GM12892 (cell line): ENCODE measurements around the gene RIC1.

Source experiments
- DNase-seq: peaks from one replicate; pipeline ENCODE4 v3.0.0; 2011; ENCODE audit not compliant: insufficient read length
- FAIRE-seq: peaks from 2 replicates; lab custom pipeline; 2011; peaks lifted over from hg19 to GRCh38; lab: Jason Lieb, UNC
- POLR2A ChIP-seq: IDR thresholded peaks from 2 replicates; pipeline ENCODE4 v1.6.1; 2011; ENCODE audit warnings: low read depth, low read length, control low read depth
- POLR2AphosphoS5 ChIP-seq: IDR thresholded peaks from 2 replicates; pipeline ENCODE4 v1.6.1; 2011; ENCODE audit warnings: low read depth, low read length, control low read depth
- TAF1 ChIP-seq: IDR thresholded peaks from 2 replicates; pipeline ENCODE4 v1.6.1; 2011; ENCODE audit warnings: low read depth, mild to moderate bottlenecking, control low read depth, low read length, borderline replicate concordance

The RIC1 gene

DNA sequence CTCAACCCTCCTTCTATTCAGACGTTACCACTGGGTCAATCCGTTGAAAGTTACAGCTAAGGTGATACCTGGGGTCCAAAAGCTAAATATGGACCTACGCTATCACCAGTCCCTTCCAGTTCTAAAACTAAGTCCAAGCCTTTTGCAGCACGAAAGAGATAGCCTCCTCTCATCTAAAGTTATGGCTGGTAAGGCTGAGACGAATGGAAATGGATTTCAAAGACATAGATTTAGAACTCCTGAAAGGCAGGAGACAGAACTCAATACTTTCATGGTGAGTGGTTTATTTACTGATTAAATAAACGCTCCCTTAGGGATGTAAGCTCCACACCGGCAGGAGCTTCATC, 751 bp upstream of the RIC1 start:
- no peak for DNase-seq
- TF ChIP-seq POLR2A (0 out of 2 replicates have a peak, but pooled peaks have one; percentile 10), TAF1 (no peak), POLR2AphosphoS5 (no peak)
- FAIRE-seq, result no peak

DNA sequence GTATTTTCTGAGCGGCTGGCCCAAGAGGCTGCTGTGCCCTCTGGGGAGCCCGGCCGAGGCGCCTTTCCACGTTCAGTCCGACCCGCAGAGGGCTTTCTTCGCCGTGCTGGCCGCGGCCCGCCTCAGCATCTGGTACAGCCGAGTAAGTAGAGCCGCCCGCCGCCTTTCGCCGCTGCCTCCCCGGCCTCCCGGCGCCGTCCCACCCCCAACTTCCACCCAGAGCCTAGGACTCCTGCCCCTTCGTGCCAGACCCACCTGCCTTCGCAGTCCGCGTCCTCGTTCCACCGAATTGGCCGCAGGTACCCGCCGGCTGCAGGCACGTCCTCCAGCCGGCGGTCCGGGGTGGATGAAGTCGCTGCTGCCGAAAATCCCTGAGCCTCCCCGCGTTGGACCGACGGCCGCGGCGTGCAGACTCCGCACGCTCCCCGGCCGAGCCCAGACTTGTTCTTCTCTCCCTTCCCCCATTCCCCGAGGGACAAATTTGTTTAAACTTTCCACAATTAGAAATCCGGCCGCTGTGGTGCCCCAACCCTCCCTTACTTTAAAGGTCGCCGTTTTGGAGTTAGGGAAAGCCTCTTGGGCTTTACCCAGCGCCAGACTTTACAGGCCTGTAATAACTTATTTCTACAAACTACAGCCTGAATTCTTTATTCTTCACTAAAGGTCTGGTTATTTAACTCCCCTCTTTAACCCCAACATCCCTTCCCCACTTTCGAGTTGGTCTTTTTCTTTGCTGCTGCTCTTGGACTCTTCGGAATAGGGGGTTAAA, 589 bp downstream of the RIC1 start:
- DNase-seq, result peak; percentile 25
- TF ChIP-seq TAF1 (no peak), POLR2A (no peak), POLR2AphosphoS5 (no peak; the same call in 1 of the 2 replicates)
- FAIRE-seq, result peak; percentile 66

DNA sequence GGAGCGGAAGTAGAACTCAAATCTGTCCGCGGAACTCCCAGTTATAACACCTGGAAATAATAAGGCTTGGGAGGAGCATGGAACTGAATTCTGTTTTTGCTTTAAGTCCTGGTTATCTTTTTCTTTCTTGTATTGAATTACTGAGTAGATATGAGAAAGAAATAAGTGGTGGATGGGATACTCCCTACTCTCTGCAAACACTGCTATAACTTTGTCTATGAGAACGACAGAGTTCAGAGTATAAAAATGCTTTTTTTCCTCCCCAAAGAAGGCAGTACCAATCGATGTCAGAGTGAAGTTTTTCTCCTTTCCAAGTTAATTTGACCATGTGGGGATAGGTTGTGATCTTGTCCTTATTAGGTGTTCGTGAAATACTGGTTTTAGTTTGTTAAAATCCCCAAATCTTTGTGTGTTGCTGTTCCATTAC, 1.2 kb downstream of the RIC1 start:
- FAIRE-seq (peak; percentile 64), DNase-seq (no peak)
- TF ChIP-seq POLR2A (no peak), POLR2AphosphoS5 (no peak), TAF1 (no peak)

DNA sequence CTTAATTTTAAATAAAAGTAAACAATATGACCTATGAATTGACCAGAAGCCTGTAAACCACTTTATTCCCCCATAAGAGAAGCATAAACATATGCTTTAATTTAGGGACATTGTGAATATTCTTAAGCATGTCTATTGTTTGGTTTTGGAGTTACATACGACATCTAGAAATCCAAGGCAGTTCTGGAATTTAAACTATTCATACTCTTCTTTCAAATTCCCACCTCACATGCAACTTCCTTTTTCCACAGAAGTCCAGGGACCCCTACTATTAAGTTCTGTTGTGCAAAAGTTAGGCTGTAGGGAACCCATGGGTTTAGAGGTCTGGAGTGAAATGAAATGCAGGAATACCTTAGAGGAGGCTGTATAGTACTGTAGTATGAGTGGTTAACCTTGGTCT, 2.1 kb downstream of the RIC1 start:
- FAIRE-seq (no peak), DNase-seq (no peak)
- TF ChIP-seq POLR2A (no peak), POLR2AphosphoS5 (no peak)

DNA sequence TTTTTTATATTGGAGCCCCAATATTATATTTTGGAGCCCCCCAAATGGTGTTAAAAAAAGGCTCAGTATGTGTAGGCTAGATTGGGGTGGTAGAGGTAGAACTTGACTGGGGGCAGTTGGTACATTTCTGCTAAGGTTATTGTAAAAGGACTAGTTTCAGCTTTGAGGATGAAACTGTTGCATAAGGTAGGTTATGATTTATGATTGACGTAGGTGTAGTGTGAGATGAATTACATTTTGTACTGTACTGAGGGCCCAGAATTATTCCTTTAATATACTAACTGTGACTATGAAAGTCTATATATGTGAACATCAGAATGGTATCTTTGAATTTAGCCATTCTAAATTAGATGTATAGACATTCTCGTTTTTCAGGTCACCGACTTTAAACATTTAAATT, 3.6 kb downstream of the RIC1 start:
- TF ChIP-seq TAF1, result no peak
- no peak for TF ChIP-seq POLR2AphosphoS5
- TF ChIP-seq POLR2A, result no peak
- FAIRE-seq, result peak; percentile 42
- no peak for DNase-seq

DNA sequence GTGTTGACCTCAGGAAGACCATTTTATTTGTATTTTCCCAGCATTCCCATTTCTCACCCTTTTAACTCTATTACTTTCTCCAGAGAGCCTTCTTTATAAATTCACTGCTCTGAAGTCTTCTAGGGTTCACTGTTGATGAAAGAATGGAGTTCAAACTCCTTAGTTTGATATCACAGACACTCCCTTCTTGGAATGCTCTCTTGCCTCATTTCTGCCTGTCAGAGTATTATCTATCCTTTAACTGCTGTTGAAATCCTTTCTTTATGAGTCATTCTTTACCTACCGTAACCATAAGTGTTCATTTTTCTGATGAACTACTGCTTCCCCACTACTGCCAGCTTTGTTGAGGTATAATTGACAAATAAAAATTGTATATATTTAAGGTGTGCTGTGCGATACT, 4.3 kb downstream of the RIC1 start:
- TF ChIP-seq TAF1 (no peak), POLR2AphosphoS5 (no peak)
- FAIRE-seq (peak; percentile 17), DNase-seq (no peak)

DNA sequence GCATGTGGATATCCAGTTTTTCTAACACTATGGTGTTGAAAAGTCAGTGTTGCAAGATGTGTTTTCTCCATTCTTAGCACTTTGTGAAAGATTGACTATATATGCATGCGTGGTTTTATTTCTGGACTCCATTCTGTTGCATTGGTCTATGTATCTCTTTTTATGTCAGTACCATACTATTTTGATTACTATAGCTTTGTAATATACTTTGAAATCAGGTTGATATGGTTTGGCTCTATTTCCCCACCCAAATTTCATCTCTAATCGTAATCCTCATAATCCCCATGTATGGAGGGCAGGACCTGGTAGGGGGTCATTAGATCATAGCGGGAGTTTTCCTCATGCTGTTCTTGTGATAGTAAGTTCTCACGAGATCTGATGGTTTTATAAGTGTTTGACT, 6.5 kb downstream of the RIC1 start:
- TF ChIP-seq POLR2A, result no peak
- no peak for TF ChIP-seq POLR2AphosphoS5
- TF ChIP-seq TAF1, result no peak
- FAIRE-seq, result no peak
- no peak for DNase-seq

DNA sequence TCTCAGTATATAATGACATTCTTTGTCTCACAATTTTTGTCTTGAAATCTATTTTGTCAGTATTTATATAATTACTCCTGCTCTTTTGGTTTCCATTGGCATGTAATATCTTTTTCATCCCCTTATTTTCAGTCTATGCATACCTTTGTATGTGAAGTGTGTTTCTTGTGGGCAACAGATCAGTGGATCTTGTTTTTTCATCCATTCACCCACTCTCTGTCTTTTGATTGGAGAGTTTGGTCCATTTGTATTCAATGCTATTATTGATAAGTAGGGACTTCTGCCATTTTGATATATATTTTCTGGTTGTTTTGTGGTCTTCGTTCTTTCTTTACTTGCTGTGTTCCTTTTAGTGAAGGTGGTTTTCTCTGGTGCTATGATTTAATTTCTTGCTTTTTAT, 10.9 kb downstream of the RIC1 start:
- FAIRE-seq, result peak; percentile 33
- TF ChIP-seq POLR2A (no peak), POLR2AphosphoS5 (no peak), TAF1 (no peak)
- no peak for DNase-seq

DNA sequence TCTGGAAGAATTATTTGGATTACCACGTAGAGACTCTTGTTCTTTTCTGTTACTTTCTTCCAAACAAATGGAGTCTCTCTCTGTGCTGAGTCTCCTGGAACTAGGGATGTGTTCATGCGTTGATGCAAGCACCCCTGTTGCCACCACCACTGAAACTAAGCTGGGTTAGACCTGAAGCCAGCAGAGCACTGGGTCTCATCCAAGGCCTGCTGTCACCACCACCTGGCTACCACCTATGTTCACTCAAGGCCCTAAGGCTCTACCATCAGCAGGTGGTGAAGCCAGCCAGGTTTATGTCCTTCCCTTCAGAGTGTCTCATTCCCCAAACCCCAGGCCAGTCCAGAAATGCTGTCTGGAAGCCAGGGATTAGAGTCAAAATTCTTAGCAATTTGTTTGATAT, 13.3 kb downstream of the RIC1 start:
- no peak for DNase-seq
- TF ChIP-seq TAF1 (no peak), POLR2A (no peak), POLR2AphosphoS5 (no peak)
- FAIRE-seq, result no peak

DNA sequence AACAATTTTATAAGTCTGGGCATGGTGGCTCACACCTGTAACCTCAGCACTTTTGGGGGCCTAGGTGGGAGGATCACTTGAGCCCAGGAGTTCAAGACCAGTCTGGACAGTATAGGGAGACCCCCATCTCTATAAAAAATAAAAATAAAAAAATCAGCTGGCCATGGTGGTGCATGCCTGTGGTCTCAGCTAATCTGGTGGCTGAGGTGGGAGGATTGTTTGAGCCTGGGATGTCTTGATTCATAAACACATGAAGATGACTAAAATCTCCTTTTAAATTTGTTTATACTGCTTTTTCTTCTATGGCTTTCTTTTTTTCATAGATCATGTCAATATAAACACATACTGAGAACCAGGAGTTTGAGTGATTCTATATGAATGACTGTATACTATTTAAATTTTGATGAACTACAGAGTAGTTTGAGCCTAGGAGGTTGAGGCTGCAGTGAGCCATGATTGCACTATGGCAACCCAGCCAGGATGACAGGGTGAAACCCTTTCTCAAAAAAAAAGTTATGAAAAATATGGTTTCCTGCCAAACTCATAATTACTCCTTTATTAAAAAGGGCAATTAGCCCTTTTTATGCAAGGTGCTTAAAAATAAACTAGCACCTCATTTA, 14.2 kb downstream of the RIC1 start:
- TF ChIP-seq POLR2A (no peak), POLR2AphosphoS5 (no peak)
- DNase-seq, result no peak
- FAIRE-seq, result no peak

DNA sequence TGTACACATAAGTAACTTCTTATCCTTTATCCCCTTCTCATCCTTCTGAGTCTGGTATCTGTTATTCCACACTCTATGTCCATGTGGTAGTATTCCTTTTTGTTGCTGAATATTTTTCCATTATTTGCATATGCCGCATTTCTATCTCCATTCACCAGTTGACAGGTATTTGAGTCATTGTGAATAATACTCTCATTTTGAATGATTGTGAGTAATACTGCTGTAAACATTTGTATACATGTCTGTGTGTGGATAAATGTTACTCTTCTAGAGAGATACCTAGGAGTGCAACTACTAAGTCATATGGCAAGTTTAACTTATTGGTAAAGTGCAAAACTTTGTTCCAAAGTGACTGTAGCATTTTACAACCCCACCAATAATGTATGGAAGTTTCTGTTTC, 15.6 kb downstream of the RIC1 start:
- no peak for DNase-seq
- peak; percentile 33 for FAIRE-seq
- no peak for TF ChIP-seq TAF1
- TF ChIP-seq POLR2A, result no peak
- no peak for TF ChIP-seq POLR2AphosphoS5

DNA sequence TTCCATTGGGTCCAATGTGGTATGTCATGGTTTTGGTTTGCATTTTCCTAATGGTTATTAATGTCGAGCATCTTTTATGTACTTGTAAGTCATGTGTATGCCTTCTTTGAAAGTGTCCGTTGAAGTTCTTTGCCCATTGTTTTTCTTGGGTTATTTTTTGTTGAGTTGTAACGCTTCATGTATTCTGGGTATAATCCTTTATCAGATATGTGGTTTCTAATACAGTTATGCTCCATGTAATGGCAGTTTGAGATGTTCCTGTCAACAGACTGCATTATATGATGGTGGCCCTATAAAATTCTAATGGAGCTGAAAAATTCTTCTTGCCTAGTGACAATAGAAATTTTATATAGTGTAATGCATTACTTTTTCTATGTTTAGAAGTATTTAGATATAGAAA, 17.2 kb downstream of the RIC1 start:
- no peak for FAIRE-seq
- TF ChIP-seq TAF1, result no peak
- TF ChIP-seq POLR2AphosphoS5, result no peak
- no peak for TF ChIP-seq POLR2A
- DNase-seq, result no peak

DNA sequence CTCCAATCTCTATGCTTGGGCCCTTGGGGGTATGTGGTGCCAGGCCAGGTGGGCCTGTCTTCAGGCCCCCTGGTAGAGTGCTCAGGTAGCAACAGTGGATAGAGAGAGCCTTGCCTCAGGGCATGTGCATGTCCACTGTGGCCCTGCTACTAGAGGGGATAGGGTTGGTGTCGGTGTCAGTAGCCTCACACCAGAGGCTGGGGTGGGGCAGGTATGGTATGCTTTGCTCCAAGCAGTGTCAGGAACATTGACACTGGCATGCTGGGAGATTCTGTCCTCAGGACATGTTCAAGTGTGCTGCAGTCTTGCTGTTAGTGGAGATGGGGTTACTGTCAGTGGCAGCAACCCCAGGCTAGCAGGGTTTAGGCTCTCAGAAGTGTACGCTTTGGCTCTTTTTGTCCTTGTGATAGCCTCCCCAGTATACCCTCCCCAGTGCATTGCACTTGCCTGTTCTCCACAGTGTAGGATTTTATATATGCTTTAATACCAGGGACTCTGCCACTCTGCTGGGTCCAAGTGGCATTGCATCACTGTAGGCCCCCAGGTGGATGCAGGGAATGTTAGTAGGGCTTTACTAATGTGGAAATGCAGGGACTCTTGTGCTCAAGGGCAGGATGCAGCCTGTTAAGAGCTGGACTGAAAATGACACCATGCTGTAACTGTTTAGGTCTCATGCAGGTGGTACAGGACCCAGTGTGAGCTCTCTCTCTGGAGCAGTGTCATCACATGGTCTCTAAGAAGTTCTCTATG, 21.6 kb downstream of the RIC1 start:
- FAIRE-seq (no peak), DNase-seq (no peak)
- TF ChIP-seq TAF1 (no peak), POLR2AphosphoS5 (no peak), POLR2A (no peak)

DNA sequence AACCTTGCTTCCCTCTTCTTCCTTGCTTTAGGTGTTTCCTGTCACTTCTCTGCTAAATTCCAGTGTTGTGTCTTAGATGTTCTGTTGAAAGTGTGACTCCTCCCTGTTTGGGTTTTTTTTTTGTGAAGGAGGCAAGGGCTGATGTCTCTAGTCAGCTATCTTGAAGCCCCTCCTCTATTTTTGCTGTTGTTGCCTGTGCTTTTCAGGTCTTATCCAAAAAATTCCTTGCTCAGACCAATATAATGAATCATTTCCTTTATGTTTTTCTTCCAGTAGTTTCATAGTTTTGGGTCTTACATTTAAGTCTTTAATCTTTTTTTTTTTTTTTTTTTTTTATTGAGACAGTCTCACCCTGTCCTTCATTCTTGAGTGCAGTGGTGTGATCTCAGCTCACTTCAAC, 22.3 kb downstream of the RIC1 start:
- no peak for DNase-seq
- no peak for FAIRE-seq
- TF ChIP-seq POLR2AphosphoS5 (no peak), TAF1 (no peak), POLR2A (no peak)
